A673 (cell line): ENCODE measurements around the gene FRS2.

Source experiments
- CTCF ChIP-seq: fragments of 300-800, 200-600 bp; sonication (generic); conservative IDR thresholded peaks from 2 replicates; pipeline ENCODE4 v1.5.1; 2017; ENCODE audit warnings: low read depth, mild to moderate bottlenecking, antibody characterized with exemption, low read length, moderate library complexity, mixed read lengths
- EZH2 ChIP-seq: fragments of 200-600 bp; sonication (generic); IDR thresholded peaks from 2 replicates; pipeline ENCODE4 v1.6.1; 2017; ENCODE audit warnings: borderline replicate concordance, low read depth, mild to moderate bottlenecking, mixed read lengths, antibody characterized with exemption, low read length; ENCODE audit not compliant: poor library complexity, severe bottlenecking

GRCh38 chr12:69428351-69429073 is 41.7 kb upstream of the FRS2 start:
- TF ChIP-seq CTCF (no peak), EZH2 (no peak)
